GM12878 (cell line): Measurements from ENCODE around the gene CHTOP. TPM values are rescaled to one million over a fixed set of nuclear protein-coding genes. Genes with fewer than 3 reads are reported as not detected.

Experiments
- ATAC-seq: fragments of 200-7000 bp; cut with Tn5 transposase; 3 replicates; pipeline ENCODE4 v1.9.1; 2020; ENCODE audit warnings: mild to moderate bottlenecking, moderate library complexity
- BruUV-seq: library from RNA; stranded (reverse); fragments of 400-500 nt; replicated peaks from 2 replicates; lab custom pipeline; 2021; lab: Mats Ljungman, UMichigan
- CTCF ChIA-PET: fragments of 300-600 bp; sonication (Branson Sonifier 250); formaldehyde crosslinking; extraction: SDS; loops from one replicate; lab custom pipeline; 2021; ENCODE audit warnings: inconsistent platforms; lab: Yijun Ruan, JAX
- POLR2A ChIA-PET: fragments of 350-600 bp; formaldehyde crosslinking; extraction: SDS; loops from one replicate; lab custom pipeline; 2021; ENCODE audit warnings: inconsistent platforms; lab: Charles Lee
- RAD21 ChIA-PET: fragments of 300-600 bp; sonication (Branson Sonifier 250); formaldehyde crosslinking; loops from one replicate; lab custom pipeline; 2023; ENCODE audit warnings: antibody characterized with exemption; ENCODE audit not compliant: unreplicated experiment; lab: Charles Lee
- SMC1A ChIA-PET: fragments of 300-600 bp; sonication (Branson Sonifier 250); formaldehyde crosslinking; loops from one replicate; lab custom pipeline; 2023; ENCODE audit not compliant: unreplicated experiment, uncharacterized antibody; lab: Charles Lee
- DNase-seq: peaks from one replicate; pipeline ENCODE4 v3.0.0-alpha.2; 2011; ENCODE audit warnings: low read depth, low spot score
- FAIRE-seq: peaks from 3 replicates; lab custom pipeline; 2011; peaks lifted over from hg19 to GRCh38; lab: Jason Lieb, UNC
- H2AFZ ChIP-seq: 2 replicates; pipeline ENCODE4 v1.6.0; 2011; ENCODE audit warnings: low read depth, low read length, control low read depth; ENCODE audit not compliant: control insufficient read depth
- H3K27ac ChIP-seq: 2 replicates; pipeline ENCODE4 v1.5.1; 2011; ENCODE audit warnings: control low read depth; ENCODE audit not compliant: control insufficient read depth, insufficient read depth
- H3K27me3 ChIP-seq, 2 experiments: replicated peaks in 1 of 2; 2 replicates each; pipeline versions ENCODE4 v1.6.0 to v1.6.1; 2011; ENCODE audit warnings: low read length in 1 of 2; ENCODE audit not compliant: control insufficient read depth in 2 of 2, insufficient read depth in 2 of 2
- H3K36me3 ChIP-seq, 2 experiments: 2 replicates each; pipeline ENCODE4 v1.5.1; 2011; ENCODE audit warnings: low read length in 1 of 2; ENCODE audit not compliant: control insufficient read depth in 2 of 2, insufficient read depth in 2 of 2
- H3K4me1 ChIP-seq: 2 replicates; pipeline ENCODE4 v1.6.1; 2011; ENCODE audit warnings: mild to moderate bottlenecking, low read length, moderate library complexity, mixed read lengths; ENCODE audit not compliant: control insufficient read depth, insufficient read depth
- H3K4me2 ChIP-seq: 2 replicates; pipeline ENCODE4 v1.6.0; 2011; ENCODE audit warnings: control low read depth; ENCODE audit not compliant: control insufficient read depth, insufficient read depth
- H3K4me3 ChIP-seq: fragments of 200-600 bp; sonication (generic); 2 replicates; pipeline ENCODE4 v1.5.1; 2016
- H3K79me2 ChIP-seq: 2 replicates; pipeline ENCODE4 v1.6.0; 2011; ENCODE audit warnings: low read length; ENCODE audit not compliant: control insufficient read depth, insufficient read depth
- H3K9ac ChIP-seq: 2 replicates; pipeline ENCODE4 v1.8.0; 2011; ENCODE audit warnings: low read length, control low read depth, mixed read lengths; ENCODE audit not compliant: control insufficient read depth, insufficient read depth
- H3K9me3 ChIP-seq: replicated peaks from 3 replicates; pipeline ENCODE4 v1.5.1; 2011; ENCODE audit warnings: mild to moderate bottlenecking, low read length; ENCODE audit not compliant: control insufficient read depth, insufficient read depth
- H4K20me1 ChIP-seq: 2 replicates; pipeline ENCODE4 v1.6.0; 2011; ENCODE audit not compliant: control insufficient read depth, insufficient read depth
- BHLHE40 ChIP-seq, 2 experiments: fragments of 450-650 bp in 1 of 2; IDR thresholded peaks; 2 replicates each; pipeline ENCODE4 v1.6.1; 2011 to 2017; ENCODE audit warnings: low read depth in 2 of 2, borderline replicate concordance in 1 of 2, improper control_type of control experiment in 1 of 2, low read length in 1 of 2, mild to moderate bottlenecking in 1 of 2
- MXI1 ChIP-seq: fragments of 150-350 bp; IDR thresholded peaks from 2 replicates; pipeline ENCODE4 v1.6.1; 2011; ENCODE audit warnings: low read depth, mild to moderate bottlenecking, inconsistent platforms, low read length, improper control_type of control experiment
- NR2F1 ChIP-seq: fragments of 450-650 bp; conservative IDR thresholded peaks from 2 replicates; pipeline ENCODE4 v1.6.1; 2017; ENCODE audit warnings: mild to moderate bottlenecking
- NRF1 ChIP-seq: conservative IDR thresholded peaks from 2 replicates; pipeline ENCODE4 v1.6.1; 2011; ENCODE audit warnings: mild to moderate bottlenecking, low read depth, low read length, improper control_type of control experiment
- SMC3 ChIP-seq: IDR thresholded peaks from 2 replicates; pipeline ENCODE4 v1.6.1; 2011; ENCODE audit warnings: low read length, improper control_type of control experiment, borderline replicate concordance
- WGBS: methylation state at CpG from one replicate; pipeline ENCODE4 v1.1.6; 2016; ENCODE audit warnings: low lambda C conversion rate; ENCODE audit not compliant: insufficient replicate concordance, insufficient coverage; ENCODE audit errors: missing lambda C conversion rate; 5-methylcytosine and 5-hydroxymethylcytosine counted together
- in situ Hi-C: fragments of 300-500 bp; cut with MboI; formaldehyde crosslinking; loops from 9 replicates; pipeline ENCODE4 v1.14.3; 2018; ENCODE audit warnings: mixed read lengths
- intact Hi-C: fragments of 100-400 bp; cut with micrococcal nuclease; formaldehyde crosslinking; loops from one replicate; pipeline ENCODE4 v1.14.2; 2022; ENCODE audit not compliant: unreplicated experiment
- polyA plus RNA-seq, 11 experiments: library from polyadenylated mRNA; depleted of rRNA in 4 of 11; unstranded in 6 of 11; stranded (reverse) in 5 of 11; fragments of >200 nt; fragmentation: Nextera tagmentation in 4 of 11; fragmentation: Illumina TruSeq in 1 of 11; extraction: Ambion mirVana in 4 of 11; extraction: Trizol in 1 of 11; gene quantifications; 1 replicate in 1 of 11; 2 replicates in 10 of 11; pipeline versions ENCODE4 v1.2.1 to v1.2.3, GENCODE V29; 2011 to 2016; ENCODE audit warnings: inconsistent platforms in 2 of 11, missing spikeins in 2 of 11, low read depth in 1 of 11
- total RNA-seq, 4 experiments: library from RNA; depleted of rRNA in 3 of 4; stranded (reverse); fragments of >200 nt in 3 of 4; fragmentation: Illumina TruSeq in 1 of 4; extraction: Trizol in 1 of 4; gene quantifications; 2 replicates each; pipeline versions ENCODE4 v1.2.1 to v1.2.3, GENCODE V29; 2013 to 2021
- TF ChIP-seq, protein P1 (sequence below): fragments of 450-650 bp; conservative IDR thresholded peaks from 2 replicates; pipeline ENCODE4 v1.6.1; 2017; ENCODE audit warnings: mild to moderate bottlenecking, moderate library complexity
- TF ChIP-seq, protein P2 (sequence below): fragments of 450-650 bp; IDR thresholded peaks from 2 replicates; pipeline ENCODE4 v1.6.1; 2017; ENCODE audit warnings: low read depth, mild to moderate bottlenecking, moderate library complexity
- TF ChIP-seq, protein P3 (sequence below): fragments of 450-650 bp; IDR thresholded peaks from 2 replicates; pipeline ENCODE4 v1.6.1; 2017; ENCODE audit warnings: mild to moderate bottlenecking, moderate library complexity

The CHTOP gene
- total and polyA plus RNA-seq, 10 of the 15 experiments (the other 5 are each of a cell fraction or from before 2014, with no cell fraction given), result 8.4 to 93.8 (median 52.3) TPM

DNA sequence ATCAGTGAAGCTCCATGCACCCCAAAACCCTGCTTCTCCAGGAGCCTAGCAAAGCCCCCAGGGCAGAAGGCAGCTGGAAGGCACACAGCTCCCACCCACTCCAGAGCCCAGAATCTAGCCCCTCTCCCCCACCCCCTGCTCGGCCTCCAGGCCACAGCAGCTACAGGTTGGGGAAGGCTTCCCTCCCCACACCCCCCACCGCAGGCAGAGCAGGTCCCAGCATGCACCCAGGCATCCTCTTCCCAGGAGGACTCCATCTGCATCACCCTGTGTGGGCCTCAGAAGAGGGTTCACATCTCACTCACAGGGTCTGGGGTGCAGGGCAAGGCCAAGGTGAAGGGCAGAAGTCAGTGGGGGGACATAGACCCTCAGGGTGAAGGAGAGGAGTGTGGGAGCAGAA is 18.5 kb upstream of the CHTOP start (continued):
- TF ChIP-seq, protein P1, sequence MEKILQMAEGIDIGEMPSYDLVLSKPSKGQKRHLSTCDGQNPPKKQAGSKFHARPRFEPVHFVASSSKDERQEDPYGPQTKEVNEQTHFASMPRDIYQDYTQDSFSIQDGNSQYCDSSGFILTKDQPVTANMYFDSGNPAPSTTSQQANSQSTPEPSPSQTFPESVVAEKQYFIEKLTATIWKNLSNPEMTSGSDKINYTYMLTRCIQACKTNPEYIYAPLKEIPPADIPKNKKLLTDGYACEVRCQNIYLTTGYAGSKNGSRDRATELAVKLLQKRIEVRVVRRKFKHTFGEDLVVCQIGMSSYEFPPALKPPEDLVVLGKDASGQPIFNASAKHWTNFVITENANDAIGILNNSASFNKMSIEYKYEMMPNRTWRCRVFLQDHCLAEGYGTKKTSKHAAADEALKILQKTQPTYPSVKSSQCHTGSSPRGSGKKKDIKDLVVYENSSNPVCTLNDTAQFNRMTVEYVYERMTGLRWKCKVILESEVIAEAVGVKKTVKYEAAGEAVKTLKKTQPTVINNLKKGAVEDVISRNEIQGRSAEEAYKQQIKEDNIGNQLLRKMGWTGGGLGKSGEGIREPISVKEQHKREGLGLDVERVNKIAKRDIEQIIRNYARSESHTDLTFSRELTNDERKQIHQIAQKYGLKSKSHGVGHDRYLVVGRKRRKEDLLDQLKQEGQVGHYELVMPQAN, result no peak

DNA sequence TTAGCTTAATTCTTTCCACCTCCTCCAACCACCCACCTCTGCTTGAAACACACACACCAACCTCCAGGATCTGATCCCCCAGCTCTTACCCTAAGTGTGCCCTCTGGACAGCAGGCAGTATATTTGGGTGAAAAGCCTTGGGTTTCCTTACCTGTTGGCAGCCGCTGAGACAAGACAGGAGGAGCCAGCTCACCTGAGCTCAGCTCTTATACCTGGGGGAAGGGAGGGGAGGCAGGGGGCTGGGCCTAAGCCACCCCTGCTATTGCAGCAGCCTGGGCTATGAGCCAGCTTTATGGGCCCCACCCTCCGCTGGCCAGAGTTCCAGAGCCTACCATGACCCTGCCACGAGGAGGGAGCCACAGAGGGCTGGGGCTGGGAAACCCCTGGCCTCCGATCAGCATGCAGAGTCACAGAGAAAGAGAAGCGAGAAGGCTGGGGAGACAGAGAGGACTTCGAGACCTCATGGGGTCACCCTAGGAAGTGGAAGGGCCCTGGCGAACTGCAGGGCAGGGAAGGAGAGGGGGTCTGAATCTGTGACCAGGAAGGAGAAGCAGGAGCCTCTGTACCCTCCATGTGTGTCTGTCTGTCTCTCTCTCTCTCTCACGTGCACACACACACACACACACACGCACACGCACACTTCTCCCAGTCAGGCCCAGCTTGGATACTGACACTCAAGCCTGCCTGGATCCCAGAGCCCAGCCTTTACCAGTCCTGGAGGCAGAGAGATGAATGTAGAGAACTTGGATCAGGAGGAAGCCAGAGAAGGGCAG is 17.5 kb upstream of the CHTOP start, which contains the start of gene S100A14:
TSS of gene S100A14 (minus strand) at position 182 of the 773 bp plus-strand sequence. CDS start 467 bp downstream, outside the sequence.
- POLR2A ChIA-PET, result interaction anchor here (1.3 to 1.4 kb wide), 2 partner anchors 10 to 18 kb away, joined by 4 to 5 read pairs; partner anchors contain the start of gene CHTOP
- SMC1A ChIA-PET, result interaction anchor here (0.7 to 5.0 kb wide), 12 partner anchors 9 to 96 kb away, joined by 3 to 36 read pairs (median 4); partner anchors contain the start of genes S100A1 and S100A13
- BruUV-seq, result no TSS peak
- Histone ChIP-seq H3K9ac (no peak within 1 kb of the TSS), H3K4me3 (no peak within 1 kb of the TSS), H2AFZ (peak within 1 kb of the TSS; percentile 48), H3K9me3 (no peaks in the 10 kb centered on the region), H3K36me3 (no peaks in the 10 kb centered on the region), H3K27ac (no peak within 1 kb of the TSS; the same call in 1 of the 2 replicates), H3K4me1 (peaks cover 14% of the 10 kb centered on the region), H4K20me1 (no peaks in the 10 kb centered on the region), H3K79me2 (no peaks in the 10 kb centered on the region), H3K4me2 (peak within 1 kb of the TSS; percentile 17; the same call in 1 of the 2 replicates), H3K27me3 (no peaks in the 10 kb centered on the region)
- in situ Hi-C loops, result no loop called here
- CTCF ChIA-PET, result interaction anchor here (0.8 to 7.8 kb wide), 13 partner anchors 12 to 371 kb away, joined by 3 to 106 read pairs (median 6); partner anchors contain the start of genes S100A1 and S100A13
- RAD21 ChIA-PET, result interaction anchor here (0.6 to 6.2 kb wide), 9 partner anchors 11 to 106 kb away, joined by 3 to 60 read pairs (median 5); partner anchors contain the start of genes CHTOP and S100A13
- FAIRE-seq (peak; percentile 38), ATAC-seq (peak; percentile 50), DNase-seq (no peak)
- WGBS, result 40% methylated on average over 10 of the region's 10 CpGs
- intact Hi-C loops, result loop anchor here (2.0 kb wide), 1 partner anchor 106 kb away; no protein-coding TSS in a partner anchor
- TF ChIP-seq BHLHE40 (IDR thresholded peaks at IDR 0.05; ENCODE audit: borderline replicate concordance in 1 of 2, low read depth in 2 of 2, low read length in 1 of 2), result peak in 1 of 2 experiments; percentile 78; a peak in 2 of 4 replicates
- no peak for TF ChIP-seq MXI1
- no peak for TF ChIP-seq SMC3
- TF ChIP-seq, protein P2, sequence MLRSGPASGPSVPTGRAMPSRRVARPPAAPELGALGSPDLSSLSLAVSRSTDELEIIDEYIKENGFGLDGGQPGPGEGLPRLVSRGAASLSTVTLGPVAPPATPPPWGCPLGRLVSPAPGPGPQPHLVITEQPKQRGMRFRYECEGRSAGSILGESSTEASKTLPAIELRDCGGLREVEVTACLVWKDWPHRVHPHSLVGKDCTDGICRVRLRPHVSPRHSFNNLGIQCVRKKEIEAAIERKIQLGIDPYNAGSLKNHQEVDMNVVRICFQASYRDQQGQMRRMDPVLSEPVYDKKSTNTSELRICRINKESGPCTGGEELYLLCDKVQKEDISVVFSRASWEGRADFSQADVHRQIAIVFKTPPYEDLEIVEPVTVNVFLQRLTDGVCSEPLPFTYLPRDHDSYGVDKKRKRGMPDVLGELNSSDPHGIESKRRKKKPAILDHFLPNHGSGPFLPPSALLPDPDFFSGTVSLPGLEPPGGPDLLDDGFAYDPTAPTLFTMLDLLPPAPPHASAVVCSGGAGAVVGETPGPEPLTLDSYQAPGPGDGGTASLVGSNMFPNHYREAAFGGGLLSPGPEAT, result no peak
- no peak for TF ChIP-seq NRF1
- TF ChIP-seq NR2F1, result 0 out of 2 replicates have a peak, but pooled peaks have one; percentile 16
- TF ChIP-seq, protein P3, sequence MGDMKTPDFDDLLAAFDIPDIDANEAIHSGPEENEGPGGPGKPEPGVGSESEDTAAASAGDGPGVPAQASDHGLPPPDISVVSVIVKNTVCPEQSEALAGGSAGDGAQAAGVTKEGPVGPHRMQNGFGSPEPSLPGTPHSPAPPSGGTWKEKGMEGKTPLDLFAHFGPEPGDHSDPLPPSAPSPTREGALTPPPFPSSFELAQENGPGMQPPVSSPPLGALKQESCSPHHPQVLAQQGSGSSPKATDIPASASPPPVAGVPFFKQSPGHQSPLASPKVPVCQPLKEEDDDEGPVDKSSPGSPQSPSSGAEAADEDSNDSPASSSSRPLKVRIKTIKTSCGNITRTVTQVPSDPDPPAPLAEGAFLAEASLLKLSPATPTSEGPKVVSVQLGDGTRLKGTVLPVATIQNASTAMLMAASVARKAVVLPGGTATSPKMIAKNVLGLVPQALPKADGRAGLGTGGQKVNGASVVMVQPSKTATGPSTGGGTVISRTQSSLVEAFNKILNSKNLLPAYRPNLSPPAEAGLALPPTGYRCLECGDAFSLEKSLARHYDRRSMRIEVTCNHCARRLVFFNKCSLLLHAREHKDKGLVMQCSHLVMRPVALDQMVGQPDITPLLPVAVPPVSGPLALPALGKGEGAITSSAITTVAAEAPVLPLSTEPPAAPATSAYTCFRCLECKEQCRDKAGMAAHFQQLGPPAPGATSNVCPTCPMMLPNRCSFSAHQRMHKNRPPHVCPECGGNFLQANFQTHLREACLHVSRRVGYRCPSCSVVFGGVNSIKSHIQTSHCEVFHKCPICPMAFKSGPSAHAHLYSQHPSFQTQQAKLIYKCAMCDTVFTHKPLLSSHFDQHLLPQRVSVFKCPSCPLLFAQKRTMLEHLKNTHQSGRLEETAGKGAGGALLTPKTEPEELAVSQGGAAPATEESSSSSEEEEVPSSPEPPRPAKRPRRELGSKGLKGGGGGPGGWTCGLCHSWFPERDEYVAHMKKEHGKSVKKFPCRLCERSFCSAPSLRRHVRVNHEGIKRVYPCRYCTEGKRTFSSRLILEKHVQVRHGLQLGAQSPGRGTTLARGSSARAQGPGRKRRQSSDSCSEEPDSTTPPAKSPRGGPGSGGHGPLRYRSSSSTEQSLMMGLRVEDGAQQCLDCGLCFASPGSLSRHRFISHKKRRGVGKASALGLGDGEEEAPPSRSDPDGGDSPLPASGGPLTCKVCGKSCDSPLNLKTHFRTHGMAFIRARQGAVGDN, result peak; percentile 74
